ENCODE data around the gene TRIM2. TPM values are rescaled to one million over a fixed set of nuclear protein-coding genes. Genes with fewer than 3 reads are reported as not detected.

TRIM2 gene
- total RNA-seq, 4 donors from 2014 or later, result 146 to 229 (median 192) TPM

- intact Hi-C loops (cut with DNase I), result no loop called here
- no peaks in the 10 kb centered on the region for H3K9me3 ChIP-seq
- TF ChIP-seq CTCF (IDR thresholded peaks at IDR 0.05) (no peak), POLR2A (IDR thresholded peaks at IDR 0.05) (no peak)
- H3K4me3 ChIP-seq (replicated peaks in 1 of 3), result no peak overlapping the region
- 91 to 97% methylated on average over 3 of the region's 3 CpGs for WGBS, 2 donors
- H3K27ac ChIP-seq, result no peak overlapping the region
- H3K27me3 ChIP-seq, result no peaks in the 10 kb centered on the region
- peaks cover 3 to 4% of the 10 kb centered on the region in 2 donors for H3K36me3 ChIP-seq
- no peak for DNase-seq
- peaks cover 0 to 16% of the 10 kb centered on the region in 2 donors for H3K4me1 ChIP-seq
Measured at GRCh38 chr4:153290134-153290533, 85.9 kb downstream of the TRIM2 start.

DNA sequence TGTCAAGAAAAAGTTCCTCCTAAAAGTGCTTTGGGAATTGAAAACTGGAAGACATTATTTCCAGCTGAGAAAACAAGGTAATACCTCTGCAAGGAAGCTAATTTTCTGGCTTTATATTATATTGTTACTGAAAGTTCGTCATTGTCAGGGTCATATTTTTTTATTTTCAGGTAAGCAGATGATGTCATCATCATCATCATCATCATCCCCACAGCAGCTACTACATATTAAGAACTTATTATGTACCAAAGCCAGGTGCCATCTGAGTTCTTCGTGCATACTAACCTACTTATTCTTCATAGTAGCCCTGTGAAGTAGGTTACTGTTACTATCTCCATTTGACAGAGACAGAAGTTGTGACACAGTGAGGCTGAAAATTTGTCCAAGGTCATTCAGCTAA lies 87.3 kb downstream of the TRIM2 start:
- no peak for DNase-seq

GRCh38 chr4:153292897-153293741 lies 88.9 kb downstream of the TRIM2 start:
- 100% methylated on average over 3 to 4 of the region's 4 CpGs for WGBS, 2 donors
- Histone ChIP-seq H3K36me3 (peaks cover 10 to 13% of the 10 kb centered on the region in 2 donors), H3K4me3 (replicated peaks in 1 of 3) (no peak overlapping the region), H3K27ac (peak overlapping the region in 1 of 3 donors; percentile 25), H3K4me1 (peaks cover 24 to 39% of the 10 kb centered on the region in 2 donors), H3K27me3 (no peaks in the 10 kb centered on the region), H3K9me3 (no peaks in the 10 kb centered on the region)
- intact Hi-C loops (cut with DNase I), result no loop called here
- DNase-seq, result no peak
- TF ChIP-seq CTCF (IDR thresholded peaks at IDR 0.05) (no peak), POLR2A (IDR thresholded peaks at IDR 0.05) (no peak)

More for the DNA sequence above, 87.3 kb downstream of the TRIM2 start:
- Histone ChIP-seq H3K36me3 (peaks cover 10 to 13% of the 10 kb centered on the region in 2 donors), H3K27me3 (no peaks in the 10 kb centered on the region), H3K4me3 (replicated peaks in 1 of 3) (no peak overlapping the region), H3K4me1 (peaks cover 8 to 23% of the 10 kb centered on the region in 2 donors), H3K9me3 (no peaks in the 10 kb centered on the region), H3K27ac (no peak overlapping the region)
- TF ChIP-seq CTCF (IDR thresholded peaks at IDR 0.05) (no peak), POLR2A (IDR thresholded peaks at IDR 0.05) (no peak)
- WGBS, 2 donors, result 95 to 96% methylated on average over 2 of the region's 2 CpGs
- intact Hi-C loops (cut with DNase I), result no loop called here

- H3K27ac ChIP-seq, result peak overlapping the region in 1 of 3 donors; percentile 25
- H3K4me3 ChIP-seq (replicated peaks in 1 of 3), result no peak overlapping the region
- no peak for DNase-seq
- no peaks in the 10 kb centered on the region for H3K27me3 ChIP-seq
- intact Hi-C loops (cut with DNase I), result no loop called here
- WGBS, 2 donors, result 88 to 94% methylated on average over 5 of the region's 5 CpGs
- H3K36me3 ChIP-seq, result peaks cover 10 to 13% of the 10 kb centered on the region in 2 donors
- TF ChIP-seq POLR2A (IDR thresholded peaks at IDR 0.05), result no peak
- no peak for TF ChIP-seq CTCF (IDR thresholded peaks at IDR 0.05)
- H3K4me1 ChIP-seq, result peaks cover 25 to 39% of the 10 kb centered on the region in 2 donors
- no peaks in the 10 kb centered on the region for H3K9me3 ChIP-seq
Measured at GRCh38 chr4:153293742-153294057, 89.5 kb downstream of the TRIM2 start.

DNA sequence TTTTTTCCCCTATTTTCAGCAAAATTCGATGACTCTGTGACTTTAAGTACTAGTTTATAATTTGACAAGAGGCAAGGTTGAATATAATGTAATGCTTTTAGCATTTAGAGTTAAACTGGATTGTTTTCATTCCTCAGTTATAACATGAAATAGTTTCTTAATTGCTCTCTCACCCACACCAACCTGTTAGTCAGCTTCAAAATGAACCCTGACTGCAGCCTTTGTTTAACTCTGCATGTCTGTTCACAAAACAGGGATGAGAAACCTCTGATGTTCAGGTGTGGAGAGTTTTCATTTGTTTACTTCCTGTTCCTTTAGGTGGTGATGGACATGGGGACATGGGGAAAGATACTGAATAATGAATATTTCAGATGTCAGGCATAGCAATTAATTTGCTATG lies 90.4 kb downstream of the TRIM2 start:
- 83 to 95% methylated on average over 1 of the region's 1 CpG for WGBS, 2 donors
- no peak overlapping the region for H3K4me3 ChIP-seq (replicated peaks in 1 of 3)
- intact Hi-C loops (cut with DNase I), result no loop called here
- peak overlapping the region in 1 of 3 donors; percentile 15 for H3K27ac ChIP-seq
- no peak for DNase-seq
- H3K9me3 ChIP-seq, result no peaks in the 10 kb centered on the region
- peaks cover 25 to 39% of the 10 kb centered on the region in 2 donors for H3K4me1 ChIP-seq
- TF ChIP-seq POLR2A (IDR thresholded peaks at IDR 0.05) (no peak), CTCF (IDR thresholded peaks at IDR 0.05) (no peak)
- H3K27me3 ChIP-seq, result no peaks in the 10 kb centered on the region
- H3K36me3 ChIP-seq, result peaks cover 10 to 13% of the 10 kb centered on the region in 2 donors

Data from thyroid gland (tissue), 4 donors.